Esophagus muscularis mucosa (tissue), 4 donors: ENCODE data around the gene SNAP47.

Source experiments
- EP300 ChIP-seq: sonication (generic); formaldehyde crosslinking; IDR thresholded peaks from one replicate; pipeline ENCODE4 v1.6.1; 2017; ENCODE audit warnings: antibody characterized with exemption
- POLR2AphosphoS5 ChIP-seq, 2 donors: sonication (generic); formaldehyde crosslinking; IDR thresholded peaks; one replicate each; pipeline ENCODE4 v1.6.1; 2017; ENCODE audit warnings: antibody characterized with exemption in 2 of 2
- TF ChIP-seq, protein P1 (sequence below), 3 experiments: fragments of 200-600 bp in 2 of 3; fragments of 450-650 bp in 1 of 3; sonication (generic) in 2 of 3; IDR thresholded peaks; one replicate each; pipeline ENCODE4 v1.5.1; 2017 to 2019; ENCODE audit warnings: antibody characterized with exemption in 3 of 3, mild to moderate bottlenecking in 2 of 3, moderate library complexity in 1 of 3

- TF ChIP-seq, protein P1, sequence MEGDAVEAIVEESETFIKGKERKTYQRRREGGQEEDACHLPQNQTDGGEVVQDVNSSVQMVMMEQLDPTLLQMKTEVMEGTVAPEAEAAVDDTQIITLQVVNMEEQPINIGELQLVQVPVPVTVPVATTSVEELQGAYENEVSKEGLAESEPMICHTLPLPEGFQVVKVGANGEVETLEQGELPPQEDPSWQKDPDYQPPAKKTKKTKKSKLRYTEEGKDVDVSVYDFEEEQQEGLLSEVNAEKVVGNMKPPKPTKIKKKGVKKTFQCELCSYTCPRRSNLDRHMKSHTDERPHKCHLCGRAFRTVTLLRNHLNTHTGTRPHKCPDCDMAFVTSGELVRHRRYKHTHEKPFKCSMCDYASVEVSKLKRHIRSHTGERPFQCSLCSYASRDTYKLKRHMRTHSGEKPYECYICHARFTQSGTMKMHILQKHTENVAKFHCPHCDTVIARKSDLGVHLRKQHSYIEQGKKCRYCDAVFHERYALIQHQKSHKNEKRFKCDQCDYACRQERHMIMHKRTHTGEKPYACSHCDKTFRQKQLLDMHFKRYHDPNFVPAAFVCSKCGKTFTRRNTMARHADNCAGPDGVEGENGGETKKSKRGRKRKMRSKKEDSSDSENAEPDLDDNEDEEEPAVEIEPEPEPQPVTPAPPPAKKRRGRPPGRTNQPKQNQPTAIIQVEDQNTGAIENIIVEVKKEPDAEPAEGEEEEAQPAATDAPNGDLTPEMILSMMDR (IDR thresholded peaks at IDR 0.05), result peak; percentile 87 to 93 (median 89)
- TF ChIP-seq EP300, result no peak
- peak; percentile 78 to 79 for TF ChIP-seq POLR2AphosphoS5 (IDR thresholded peaks at IDR 0.05)
Measured at GRCh38 chr1:227762231-227762911, 27.1 kb downstream of the SNAP47 start.
